DND-41 (cell line): ENCODE results near the gene C5.

ENCODE experiments used
- CTCF ChIP-seq: IDR thresholded peaks from 2 replicates; pipeline ENCODE4 v1.5.1; 2012; ENCODE audit warnings: borderline replicate concordance, low read length, moderate library complexity, mild to moderate bottlenecking; ENCODE audit not compliant: poor library complexity, severe bottlenecking; ENCODE audit errors: extremely low read depth
- EZH2 ChIP-seq: IDR thresholded peaks from 3 replicates; pipeline ENCODE4 v1.6.1; 2012; ENCODE audit warnings: borderline replicate concordance, low read depth, mild to moderate bottlenecking, moderate library complexity, low read length, inconsistent platforms; ENCODE audit not compliant: severe bottlenecking

GRCh38 chr9:120925535-120926396 is 124.3 kb downstream of the C5 start:
- TF ChIP-seq EZH2 (no peak), CTCF (no peak)
